Measurements from ENCODE around the gene NAALADL2. TPM values are rescaled to one million over a fixed set of nuclear protein-coding genes. Genes with fewer than 3 reads are reported as not detected.

The NAALADL2 gene
- total and polyA plus RNA-seq, 2 donors (not counting 1 experiment from before 2014, with no cell fraction given) = not detected

DNA sequence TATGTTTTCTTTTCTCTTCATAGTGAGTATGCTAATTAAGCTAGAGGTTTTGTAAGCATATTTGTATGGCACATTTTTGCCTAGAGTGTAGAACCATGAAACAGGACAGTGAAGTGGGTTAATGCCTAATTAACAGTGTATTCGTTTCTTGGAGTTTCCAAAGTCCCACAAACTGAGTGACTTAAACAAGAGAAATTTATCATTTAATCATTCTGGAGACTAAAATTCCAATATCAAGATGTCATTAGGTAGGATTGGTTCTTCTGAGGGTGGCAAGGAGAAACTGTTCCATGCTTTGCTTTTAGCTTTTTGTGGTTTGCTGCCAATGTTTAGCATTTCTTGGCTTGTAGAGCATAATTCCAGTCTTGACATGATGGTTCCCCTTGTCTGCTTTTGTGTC, 734.2 kb downstream of the NAALADL2 start:
- Mint-ChIP-seq H3K27me3 (no peaks in the 10 kb centered on the region), H3K9me3 (ENCODE audit: insufficient read depth) (no peaks in the 10 kb centered on the region), H3K4me1 (no peaks in the 10 kb centered on the region), H3K27ac (no peak overlapping the region), H3K4me3 (no peak overlapping the region)
- no peaks in the 10 kb centered on the region for H3K36me3 ChIP-seq (replicated peaks in 1 of 2; ENCODE audit: control extremely low read depth in 1 of 2, control insufficient read depth in 1 of 2, extremely low read depth in 1 of 2, insufficient read depth in 2 of 2, low read length in 1 of 2)
- CTCF ChIA-PET = no interaction called here
- H3K9me3 ChIP-seq (ENCODE audit: control extremely low read depth in 1 of 3, control insufficient read depth in 2 of 3, insufficient read depth in 1 of 3, low read length in 2 of 3) = no peaks in the 10 kb centered on the region
- intact Hi-C loops (cut with micrococcal nuclease) = no loop called here
- no peaks in the 10 kb centered on the region for H4K20me1 ChIP-seq (ENCODE audit: control insufficient read depth, insufficient read depth, low read length, poor library complexity, severe bottlenecking)
- H3K9ac ChIP-seq (ENCODE audit: low read length) = no peak overlapping the region
- H2AFZ ChIP-seq (ENCODE audit: insufficient read depth, low read depth, low read length, poor library complexity, severe bottlenecking) = no peak overlapping the region
- no peak overlapping the region for H3K4me3 ChIP-seq (ENCODE audit: control extremely low read depth in 1 of 5, extremely low read depth in 1 of 5, insufficient read depth in 1 of 5, low read depth in 2 of 5, low read length in 4 of 5)
- POLR2A ChIA-PET = no interaction called here
- no peaks in the 10 kb centered on the region for H3K4me1 ChIP-seq (ENCODE audit: control insufficient read depth in 2 of 2, insufficient read depth in 2 of 2, low read length in 2 of 2)
- no peak overlapping the region for H3K27ac ChIP-seq (ENCODE audit: low read length in 2 of 2)
- H3K79me2 ChIP-seq (ENCODE audit: control insufficient read depth, insufficient read depth, low read length) = no peaks in the 10 kb centered on the region
- ATAC-seq (ENCODE audit: low read depth) (no peak), DNase-seq (no peak)
- WGBS (ENCODE audit: insufficient coverage) = no CpG with 5 or more reads among the region's 1 CpG
- no peaks in the 10 kb centered on the region for H3K27me3 ChIP-seq (replicated peaks in 1 of 4; ENCODE audit: control extremely low read depth in 1 of 4, control insufficient read depth in 3 of 4, insufficient read depth in 4 of 4, low read length in 3 of 4)
- H3K4me2 ChIP-seq (replicated peaks; ENCODE audit: low read depth, low read length, poor library complexity, severe bottlenecking) = no peak overlapping the region
- TF ChIP-seq EZH2 (IDR thresholded peaks at IDR 0.05; ENCODE audit: borderline replicate concordance, insufficient read depth, low read depth, low read length, poor library complexity, severe bottlenecking) = no peak
- no peak for TF ChIP-seq CTCF (IDR thresholded peaks at IDR 0.05)

DNA sequence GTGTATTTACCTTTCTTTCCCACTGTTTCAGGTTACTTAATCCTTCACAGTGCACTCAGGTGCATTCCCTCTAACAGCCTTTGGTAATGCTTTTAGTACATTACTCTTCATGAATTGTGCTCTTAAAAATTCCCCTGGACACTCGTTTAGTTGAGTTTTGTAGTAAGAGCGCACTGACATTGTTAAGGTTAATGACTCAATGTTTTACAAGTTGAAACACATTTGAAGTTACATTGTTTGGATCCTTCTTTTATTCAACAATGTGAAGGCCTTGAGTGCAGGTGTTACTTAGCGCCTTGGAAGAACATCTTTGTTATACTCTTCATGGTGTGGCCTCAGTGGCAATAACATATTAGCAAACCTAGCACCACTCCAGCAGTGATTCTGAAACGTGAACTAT, 739.6 kb downstream of the NAALADL2 start:
- WGBS (ENCODE audit: insufficient coverage) = 100% methylated on average over 1 of the region's 4 CpGs
- intact Hi-C loops (cut with micrococcal nuclease) = no loop called here
- ChIA-PET POLR2A (no interaction called here), CTCF (no interaction called here)
- Mint-ChIP-seq H3K27me3 (no peaks in the 10 kb centered on the region), H3K4me1 (no peaks in the 10 kb centered on the region), H3K9me3 (ENCODE audit: insufficient read depth) (no peaks in the 10 kb centered on the region), H3K27ac (no peak overlapping the region), H3K4me3 (no peak overlapping the region)
- ATAC-seq (ENCODE audit: low read depth) (no peak), DNase-seq (no peak)
- no peaks in the 10 kb centered on the region for H3K27me3 ChIP-seq (replicated peaks in 1 of 4; ENCODE audit: control extremely low read depth in 1 of 4, control insufficient read depth in 3 of 4, insufficient read depth in 4 of 4, low read length in 3 of 4)
- no peaks in the 10 kb centered on the region for H3K4me1 ChIP-seq (ENCODE audit: control insufficient read depth in 2 of 2, insufficient read depth in 2 of 2, low read length in 2 of 2)
- no peak overlapping the region for H3K4me3 ChIP-seq (ENCODE audit: control extremely low read depth in 1 of 5, extremely low read depth in 1 of 5, insufficient read depth in 1 of 5, low read depth in 2 of 5, low read length in 4 of 5)
- H3K27ac ChIP-seq (ENCODE audit: low read length in 2 of 2) = no peak overlapping the region
- no peaks in the 10 kb centered on the region for H3K9me3 ChIP-seq (ENCODE audit: control extremely low read depth in 1 of 3, control insufficient read depth in 2 of 3, insufficient read depth in 1 of 3, low read length in 2 of 3)
- H2AFZ ChIP-seq (ENCODE audit: insufficient read depth, low read depth, low read length, poor library complexity, severe bottlenecking) = no peak overlapping the region
- H3K36me3 ChIP-seq (replicated peaks in 1 of 2; ENCODE audit: control extremely low read depth in 1 of 2, control insufficient read depth in 1 of 2, extremely low read depth in 1 of 2, insufficient read depth in 2 of 2, low read length in 1 of 2) = no peaks in the 10 kb centered on the region
- no peak overlapping the region for H3K4me2 ChIP-seq (replicated peaks; ENCODE audit: low read depth, low read length, poor library complexity, severe bottlenecking)
- no peaks in the 10 kb centered on the region for H3K79me2 ChIP-seq (ENCODE audit: control insufficient read depth, insufficient read depth, low read length)
- TF ChIP-seq CTCF (IDR thresholded peaks at IDR 0.05) (no peak), EZH2 (IDR thresholded peaks at IDR 0.05; ENCODE audit: borderline replicate concordance, insufficient read depth, low read depth, low read length, poor library complexity, severe bottlenecking) (no peak)
- H3K9ac ChIP-seq (ENCODE audit: low read length) = no peak overlapping the region
- no peaks in the 10 kb centered on the region for H4K20me1 ChIP-seq (ENCODE audit: control insufficient read depth, insufficient read depth, low read length, poor library complexity, severe bottlenecking)

Measured in B cell (primary cell).